Neural cell (in vitro differentiated cells): Measurements from ENCODE around the gene CIC. TPM values are rescaled to one million over a fixed set of nuclear protein-coding genes. Genes with fewer than 3 reads are reported as not detected.

Experiments
- H2AFZ ChIP-seq: fragments of 200-600, 300-800 bp; sonication (generic), shearing (Covaris generic); 2 replicates; pipeline ENCODE4 v1.6.0; 2014; ENCODE audit warnings: low read depth, mild to moderate bottlenecking, antibody characterized with exemption, low read length, moderate library complexity
- H3F3A ChIP-seq: fragments of 200-600 bp; shearing (Covaris generic); 2 replicates; pipeline ENCODE4 v1.6.1; 2016; ENCODE audit warnings: mild to moderate bottlenecking, moderate library complexity, mixed read lengths, antibody characterized with exemption, low read length; ENCODE audit not compliant: insufficient read depth, poor library complexity, severe bottlenecking
- H3K27ac ChIP-seq: fragments of 200-600, 300-800 bp; sonication (generic), shearing (Covaris generic); 2 replicates; pipeline ENCODE4 v1.5.1; 2014; ENCODE audit warnings: mild to moderate bottlenecking, low read length, moderate library complexity
- H3K27me3 ChIP-seq: fragments of 300-800, 200-600 bp; sonication (generic), shearing (Covaris generic); 2 replicates; pipeline ENCODE4 v1.6.0; 2014; ENCODE audit warnings: mild to moderate bottlenecking, low read depth, low read length, moderate library complexity; ENCODE audit not compliant: insufficient read depth
- H3K36me3 ChIP-seq: fragments of 300-800, 200-600 bp; sonication (generic), shearing (Covaris generic); 2 replicates; pipeline ENCODE4 v1.5.1; 2014; ENCODE audit warnings: mild to moderate bottlenecking, antibody characterized with exemption, low read length, moderate library complexity; ENCODE audit not compliant: insufficient read depth
- H3K4me2 ChIP-seq: fragments of 300-800, 200-600 bp; sonication (generic), shearing (Covaris generic); 2 replicates; pipeline ENCODE4 v1.6.0; 2014; ENCODE audit warnings: mild to moderate bottlenecking, low read length
- H3K4me3 ChIP-seq: fragments of 300-800, 200-600 bp; sonication (generic), shearing (Covaris generic); 2 replicates; pipeline ENCODE4 v1.5.1; 2014; ENCODE audit warnings: mild to moderate bottlenecking, low read length, moderate library complexity
- H3K79me2 ChIP-seq: fragments of 200-600 bp; shearing (Covaris generic); replicated peaks from 2 replicates; pipeline ENCODE4 v1.6.0; 2014; ENCODE audit warnings: mild to moderate bottlenecking, low read length, moderate library complexity; ENCODE audit not compliant: insufficient read depth
- H3K9ac ChIP-seq: fragments of 300-800, 200-600 bp; sonication (generic), shearing (Covaris generic); 2 replicates; pipeline ENCODE4 v1.6.1; 2016; ENCODE audit warnings: mild to moderate bottlenecking, low read length, mixed read lengths
- H3K9me2 ChIP-seq: fragments of 200-600 bp; shearing (Covaris generic); 2 replicates; pipeline ENCODE4 v1.6.1; 2016; ENCODE audit warnings: mild to moderate bottlenecking, low read length, mixed read lengths; ENCODE audit not compliant: insufficient read depth
- H3K9me3 ChIP-seq: fragments of 200-600, 300-800 bp; sonication (generic), shearing (Covaris generic); 2 replicates; pipeline ENCODE4 v1.6.1; 2016; ENCODE audit warnings: mild to moderate bottlenecking, mixed run types, low read length, moderate library complexity, mixed read lengths
- H4K20me1 ChIP-seq: fragments of 200-600 bp; shearing (Covaris generic); 2 replicates; pipeline ENCODE4 v1.6.1; 2016; ENCODE audit warnings: mild to moderate bottlenecking, mixed run types; ENCODE audit not compliant: insufficient read depth
- CTCF ChIP-seq: fragments of 450-650 bp; IDR thresholded peaks from 2 replicates; pipeline ENCODE4 v1.5.1; 2014; ENCODE audit warnings: antibody characterized with exemption, mild to moderate bottlenecking, moderate library complexity; ENCODE audit not compliant: poor library complexity, severe bottlenecking
- EP300 ChIP-seq: fragments of 450-650 bp; conservative IDR thresholded peaks from 2 replicates; pipeline ENCODE4 v1.6.1; 2014; ENCODE audit warnings: antibody characterized with exemption, mild to moderate bottlenecking, moderate library complexity; ENCODE audit not compliant: poor library complexity, severe bottlenecking
- EZH2 ChIP-seq: fragments of 200-600, 300-800 bp; shearing (Covaris generic), sonication (generic); IDR thresholded peaks from 2 replicates; pipeline ENCODE4 v1.6.1; 2014; ENCODE audit warnings: antibody characterized with exemption, low read length, borderline replicate concordance, mild to moderate bottlenecking; ENCODE audit not compliant: insufficient read depth, poor library complexity, severe bottlenecking
- MXI1 ChIP-seq: fragments of 450-650 bp; conservative IDR thresholded peaks from 2 replicates; pipeline ENCODE4 v1.6.1; 2014; ENCODE audit warnings: antibody characterized with exemption, mild to moderate bottlenecking; ENCODE audit not compliant: poor library complexity, severe bottlenecking
- POLR2AphosphoS5 ChIP-seq: IDR thresholded peaks from 2 replicates; pipeline ENCODE4 v1.6.1; 2012
- RAD21 ChIP-seq: fragments of 450-650 bp; conservative IDR thresholded peaks from 2 replicates; pipeline ENCODE4 v1.6.1; 2014; ENCODE audit warnings: antibody characterized with exemption, mild to moderate bottlenecking, moderate library complexity
- REST ChIP-seq: IDR thresholded peaks from 2 replicates; pipeline ENCODE4 v1.6.1; 2012; ENCODE audit warnings: borderline replicate concordance
- SMC3 ChIP-seq: fragments of 450-650 bp; conservative IDR thresholded peaks from 2 replicates; pipeline ENCODE4 v1.6.1; 2014; ENCODE audit warnings: antibody characterized with exemption, mild to moderate bottlenecking, moderate library complexity; ENCODE audit not compliant: poor library complexity
- TAF1 ChIP-seq: IDR thresholded peaks from 2 replicates; pipeline ENCODE4 v1.6.1; 2012; ENCODE audit warnings: low read depth
- polyA plus RNA-seq: library from polyadenylated mRNA; depleted of rRNA; stranded (reverse); fragments of >200 nt; gene quantifications from 2 replicates; pipeline ENCODE4 v1.2.3, GENCODE V29; 2014

CIC gene
- polyA plus RNA-seq, 1 donor from 2014 or later: 10.8 TPM

GRCh38 chr19:42293540-42293939, 24.5 kb downstream of the CIC start:
- Histone ChIP-seq H3K9ac (no peak overlapping the region), H2AFZ (no peak overlapping the region), H3K4me3 (no peak overlapping the region), H3K27me3 (no peaks in the 10 kb centered on the region), H3K9me3 (no peaks in the 10 kb centered on the region), H4K20me1 (peaks cover 14% of the 10 kb centered on the region), H3K79me2 (no peaks in the 10 kb centered on the region), H3K9me2 (no peaks in the 10 kb centered on the region), H3K27ac (no peak overlapping the region), H3K36me3 (peaks cover 6% of the 10 kb centered on the region), H3F3A (no peaks in the 10 kb centered on the region), H3K4me2 (no peak overlapping the region)
- no peak for TF ChIP-seq POLR2AphosphoS5
- no peak for TF ChIP-seq CTCF
- TF ChIP-seq EZH2: no peak
- no peak for TF ChIP-seq MXI1
- TF ChIP-seq TAF1: no peak
- no peak for TF ChIP-seq RAD21
- TF ChIP-seq REST: no peak
- TF ChIP-seq EP300: no peak
- no peak for TF ChIP-seq SMC3

GRCh38 chr19:42293948-42294347, 24.9 kb downstream of the CIC start:
- H3K36me3 ChIP-seq: peaks cover 6% of the 10 kb centered on the region
- TF ChIP-seq RAD21: no peak
- TF ChIP-seq MXI1: no peak
- TF ChIP-seq EP300: no peak
- no peak for TF ChIP-seq POLR2AphosphoS5
- TF ChIP-seq TAF1: no peak
- TF ChIP-seq SMC3: no peak
- no peak for TF ChIP-seq EZH2
- no peaks in the 10 kb centered on the region for H3F3A ChIP-seq
- H3K9ac ChIP-seq: no peak overlapping the region
- H3K9me3 ChIP-seq: no peaks in the 10 kb centered on the region
- no peaks in the 10 kb centered on the region for H3K9me2 ChIP-seq
- H3K4me2 ChIP-seq: no peak overlapping the region
- no peaks in the 10 kb centered on the region for H3K79me2 ChIP-seq
- no peak overlapping the region for H3K4me3 ChIP-seq
- H2AFZ ChIP-seq: no peak overlapping the region
- no peak overlapping the region for H3K27ac ChIP-seq
- peaks cover 14% of the 10 kb centered on the region for H4K20me1 ChIP-seq
- H3K27me3 ChIP-seq: no peaks in the 10 kb centered on the region
